Measurements from ENCODE around the gene MEGF9. TPM values are rescaled to one million over a fixed set of nuclear protein-coding genes. Genes with fewer than 3 reads are reported as not detected.

The MEGF9 gene
- total and polyA plus RNA-seq, 7 experiments from 2014 or later, result 3.9 to 35.4 (median 11.1) TPM

GRCh38 chr9:120564589-120564988 lies 149.7 kb downstream of the MEGF9 start:
- no peak overlapping the region for H3K27ac ChIP-seq (ENCODE audit: low read depth, low read length)
- no peak overlapping the region for H3K4me3 ChIP-seq (ENCODE audit: low read length)
- no peak for ATAC-seq
- no peaks in the 10 kb centered on the region for H3K9me3 ChIP-seq (ENCODE audit: control insufficient read depth in 2 of 3, low read length in 3 of 3)
- Mint-ChIP-seq H3K9me3 (peaks cover 0 to under 1% (median 0%) of the 10 kb centered on the region in 11 donors), H3K4me1 (peaks cover 10 to 47% (median 19%) of the 10 kb centered on the region in 7 donors), H3K4me3 (no peak overlapping the region), H3K27ac (peak overlapping the region in 1 of 9 donors; percentile 37), H3K36me3 (peaks cover 28 to 76% (median 39%) of the 10 kb centered on the region in 5 donors), H3K27me3 (no peaks in the 10 kb centered on the region)
- DNase-seq, result no peak
- H3K4me1 ChIP-seq (ENCODE audit: control insufficient read depth in 2 of 2, insufficient read depth in 2 of 2, low read length in 2 of 2), result peaks cover 0 to 3% of the 10 kb centered on the region in 2 donors
- peaks cover 9 to 94% (median 20%) of the 10 kb centered on the region in 3 experiments for H3K36me3 ChIP-seq (ENCODE audit: control insufficient read depth in 2 of 3, insufficient read depth in 3 of 3, low read length in 3 of 3)
- intact Hi-C loops (cut with micrococcal nuclease), result no loop called here
- POLR2A ChIA-PET, result no interaction called here
- no peaks in the 10 kb centered on the region for H3K27me3 ChIP-seq (ENCODE audit: control insufficient read depth in 2 of 2, insufficient read depth in 2 of 2, low read length in 2 of 2)
- CTCF ChIA-PET, result no interaction called here

- Mint-ChIP-seq H3K9me3 (no peaks in the 10 kb centered on the region), H3K36me3 (peaks cover 28 to 67% (median 32%) of the 10 kb centered on the region in 5 donors), H3K4me1 (peaks cover 14 to 51% (median 21%) of the 10 kb centered on the region in 7 donors), H3K27me3 (no peaks in the 10 kb centered on the region), H3K4me3 (no peak overlapping the region), H3K27ac (no peak overlapping the region)
- peaks cover 9 to 79% (median 15%) of the 10 kb centered on the region in 3 experiments for H3K36me3 ChIP-seq (ENCODE audit: control insufficient read depth in 2 of 3, insufficient read depth in 3 of 3, low read length in 3 of 3)
- H3K4me3 ChIP-seq (ENCODE audit: low read length), result no peak overlapping the region
- ChIA-PET POLR2A (no interaction called here), CTCF (no interaction called here)
- DNase-seq, result no peak
- intact Hi-C loops (cut with micrococcal nuclease), result no loop called here
- H3K27ac ChIP-seq (ENCODE audit: low read depth, low read length), result no peak overlapping the region
- H3K4me1 ChIP-seq (ENCODE audit: control insufficient read depth in 2 of 2, insufficient read depth in 2 of 2, low read length in 2 of 2), result peaks cover 0 to 3% of the 10 kb centered on the region in 2 donors
- no peaks in the 10 kb centered on the region for H3K9me3 ChIP-seq (ENCODE audit: control insufficient read depth in 2 of 3, low read length in 3 of 3)
- no peak for ATAC-seq
- H3K27me3 ChIP-seq (ENCODE audit: control insufficient read depth in 2 of 2, insufficient read depth in 2 of 2, low read length in 2 of 2), result no peaks in the 10 kb centered on the region
These were observed 151.3 kb downstream of the MEGF9 start for GRCh38 chr9:120562861-120563443.

GRCh38 chr9:120561709-120562108 lies 152.6 kb downstream of the MEGF9 start:
- Mint-ChIP-seq H3K9me3 (no peaks in the 10 kb centered on the region), H3K4me3 (no peak overlapping the region), H3K27me3 (no peaks in the 10 kb centered on the region), H3K36me3 (peaks cover 22 to 62% (median 32%) of the 10 kb centered on the region in 5 donors), H3K4me1 (peaks cover 12 to 49% (median 22%) of the 10 kb centered on the region in 7 donors), H3K27ac (no peak overlapping the region)
- Histone ChIP-seq H3K27ac (ENCODE audit: low read depth, low read length) (no peak overlapping the region), H3K27me3 (ENCODE audit: control insufficient read depth in 2 of 2, insufficient read depth in 2 of 2, low read length in 2 of 2) (no peaks in the 10 kb centered on the region), H3K36me3 (ENCODE audit: control insufficient read depth in 2 of 3, insufficient read depth in 3 of 3, low read length in 3 of 3) (peaks cover 9 to 75% (median 12%) of the 10 kb centered on the region in 3 experiments), H3K4me3 (ENCODE audit: low read length) (no peak overlapping the region), H3K9me3 (ENCODE audit: control insufficient read depth in 2 of 3, low read length in 3 of 3) (no peaks in the 10 kb centered on the region), H3K4me1 (ENCODE audit: control insufficient read depth in 2 of 2, insufficient read depth in 2 of 2, low read length in 2 of 2) (peaks cover 0 to 3% of the 10 kb centered on the region in 2 donors)
- POLR2A ChIA-PET, result interaction anchor here (0.7 kb wide), 1 partner anchor 19 kb away, joined by 3 read pairs; no protein-coding TSS in a partner anchor
- no peak for DNase-seq
- intact Hi-C loops (cut with micrococcal nuclease), result no loop called here
- CTCF ChIA-PET, result no interaction called here
- no peak for ATAC-seq

GRCh38 chr9:120559546-120559945 lies 154.7 kb downstream of the MEGF9 start:
- ATAC-seq, result no peak
- H3K36me3 Mint-ChIP-seq, result peaks cover 15 to 53% (median 26%) of the 10 kb centered on the region in 5 donors
- H3K27ac ChIP-seq (ENCODE audit: low read depth, low read length), result no peak overlapping the region
- no peaks in the 10 kb centered on the region for H3K27me3 ChIP-seq (ENCODE audit: control insufficient read depth in 2 of 2, insufficient read depth in 2 of 2, low read length in 2 of 2)
- peaks cover 0 to 3% of the 10 kb centered on the region in 2 donors for H3K4me1 ChIP-seq (ENCODE audit: control insufficient read depth in 2 of 2, insufficient read depth in 2 of 2, low read length in 2 of 2)
- no peaks in the 10 kb centered on the region for H3K9me3 Mint-ChIP-seq
- ChIA-PET POLR2A (no interaction called here), CTCF (no interaction called here)
- DNase-seq, result no peak
- no peaks in the 10 kb centered on the region for H3K27me3 Mint-ChIP-seq
- H3K27ac Mint-ChIP-seq, result peak overlapping the region in 1 of 9 donors; percentile 51
- no peak overlapping the region for H3K4me3 ChIP-seq (ENCODE audit: low read length)
- H3K9me3 ChIP-seq (ENCODE audit: control insufficient read depth in 2 of 3, low read length in 3 of 3), result no peaks in the 10 kb centered on the region
- H3K36me3 ChIP-seq (ENCODE audit: control insufficient read depth in 2 of 3, insufficient read depth in 3 of 3, low read length in 3 of 3), result peaks cover 9 to 69% (median 12%) of the 10 kb centered on the region in 3 experiments
- no peak overlapping the region for H3K4me3 Mint-ChIP-seq
- intact Hi-C loops (cut with micrococcal nuclease), result no loop called here
- peaks cover 8 to 34% (median 21%) of the 10 kb centered on the region in 7 donors for H3K4me1 Mint-ChIP-seq

- CTCF ChIA-PET, result no interaction called here
- POLR2A ChIA-PET, result interaction anchor here (1.1 kb wide), 1 partner anchor 10 kb away, joined by 3 read pairs; no protein-coding TSS in a partner anchor
- ATAC-seq (no peak), DNase-seq (no peak)
- no peak overlapping the region for H3K27ac ChIP-seq (ENCODE audit: low read depth, low read length)
- H3K27ac Mint-ChIP-seq, result peak overlapping the region in 2 of 9 donors; percentile 0 to 43
- H3K9me3 ChIP-seq (ENCODE audit: control insufficient read depth in 2 of 3, low read length in 3 of 3), result no peaks in the 10 kb centered on the region
- peaks cover 15 to 51% (median 29%) of the 10 kb centered on the region in 5 donors for H3K36me3 Mint-ChIP-seq
- H3K9me3 Mint-ChIP-seq, result no peaks in the 10 kb centered on the region
- intact Hi-C loops (cut with micrococcal nuclease), result no loop called here
- H3K4me3 Mint-ChIP-seq, result no peak overlapping the region
- H3K27me3 ChIP-seq (ENCODE audit: control insufficient read depth in 2 of 2, insufficient read depth in 2 of 2, low read length in 2 of 2), result no peaks in the 10 kb centered on the region
- H3K4me1 Mint-ChIP-seq, result peaks cover 8 to 28% (median 21%) of the 10 kb centered on the region in 7 donors
- H3K27me3 Mint-ChIP-seq, result no peaks in the 10 kb centered on the region
- H3K4me3 ChIP-seq (ENCODE audit: low read length), result no peak overlapping the region
- H3K4me1 ChIP-seq (ENCODE audit: control insufficient read depth in 2 of 2, insufficient read depth in 2 of 2, low read length in 2 of 2), result peaks cover 0 to under 1% of the 10 kb centered on the region in 2 donors
- peaks cover 9 to 59% (median 9%) of the 10 kb centered on the region in 3 experiments for H3K36me3 ChIP-seq (ENCODE audit: control insufficient read depth in 2 of 3, insufficient read depth in 3 of 3, low read length in 3 of 3)
These were observed 155.8 kb downstream of the MEGF9 start for GRCh38 chr9:120558454-120558853.

- intact Hi-C loops (cut with micrococcal nuclease), result no loop called here
- H3K27ac ChIP-seq (ENCODE audit: low read depth, low read length), result no peak overlapping the region
- Mint-ChIP-seq H3K27ac (no peak overlapping the region), H3K27me3 (no peaks in the 10 kb centered on the region), H3K4me1 (peaks cover 0 to 19% (median 12%) of the 10 kb centered on the region in 7 donors), H3K4me3 (no peak overlapping the region), H3K36me3 (peaks cover 9 to 49% (median 26%) of the 10 kb centered on the region in 5 donors), H3K9me3 (peaks cover 0 to 3% (median 0%) of the 10 kb centered on the region in 11 donors)
- H3K9me3 ChIP-seq (ENCODE audit: control insufficient read depth in 2 of 3, low read length in 3 of 3), result no peaks in the 10 kb centered on the region
- no peaks in the 10 kb centered on the region for H3K27me3 ChIP-seq (ENCODE audit: control insufficient read depth in 2 of 2, insufficient read depth in 2 of 2, low read length in 2 of 2)
- ATAC-seq (no peak), DNase-seq (no peak)
- ChIA-PET POLR2A (interaction anchor here (0.6 kb wide), 2 partner anchors 51 to 605 kb away, joined by 3 to 4 read pairs; no protein-coding TSS in a partner anchor), CTCF (no interaction called here)
- H3K4me3 ChIP-seq (ENCODE audit: low read length), result no peak overlapping the region
- peaks cover 0 to 47% (median 0%) of the 10 kb centered on the region in 3 experiments for H3K36me3 ChIP-seq (ENCODE audit: control insufficient read depth in 2 of 3, insufficient read depth in 3 of 3, low read length in 3 of 3)
- H3K4me1 ChIP-seq (ENCODE audit: control insufficient read depth in 2 of 2, insufficient read depth in 2 of 2, low read length in 2 of 2), result no peaks in the 10 kb centered on the region
These were observed 157.1 kb downstream of the MEGF9 start for GRCh38 chr9:120557205-120557604.

- peaks cover 0 to 3% (median 0%) of the 10 kb centered on the region in 11 donors for H3K9me3 Mint-ChIP-seq
- CTCF ChIA-PET, result no interaction called here
- H3K9me3 ChIP-seq (ENCODE audit: control insufficient read depth in 2 of 3, low read length in 3 of 3), result no peaks in the 10 kb centered on the region
- no peaks in the 10 kb centered on the region for H3K27me3 Mint-ChIP-seq
- no peaks in the 10 kb centered on the region for H3K4me1 ChIP-seq (ENCODE audit: control insufficient read depth in 2 of 2, insufficient read depth in 2 of 2, low read length in 2 of 2)
- no peaks in the 10 kb centered on the region for H3K27me3 ChIP-seq (ENCODE audit: control insufficient read depth in 2 of 2, insufficient read depth in 2 of 2, low read length in 2 of 2)
- peaks cover 0 to 43% (median 0%) of the 10 kb centered on the region in 3 experiments for H3K36me3 ChIP-seq (ENCODE audit: control insufficient read depth in 2 of 3, insufficient read depth in 3 of 3, low read length in 3 of 3)
- H3K27ac ChIP-seq (ENCODE audit: low read depth, low read length), result no peak overlapping the region
- H3K27ac Mint-ChIP-seq, result no peak overlapping the region
- intact Hi-C loops (cut with micrococcal nuclease), result no loop called here
- H3K4me3 ChIP-seq (ENCODE audit: low read length), result no peak overlapping the region
- H3K4me1 Mint-ChIP-seq, result peaks cover 0 to 16% (median 8%) of the 10 kb centered on the region in 7 donors
- peaks cover 9 to 46% (median 26%) of the 10 kb centered on the region in 5 donors for H3K36me3 Mint-ChIP-seq
- no peak overlapping the region for H3K4me3 Mint-ChIP-seq
- no peak for DNase-seq
- POLR2A ChIA-PET, result no interaction called here
- no peak for ATAC-seq
These were observed 157.5 kb downstream of the MEGF9 start for GRCh38 chr9:120556775-120557174.

Measured in naive thymus-derived CD4-positive, alpha-beta T cell (primary cell).